HG02610 (cell line): ENCODE results near the gene NAP1L5.

Experiments
- ATAC-seq: cut with Tn5 transposase; IDR thresholded peaks from one replicate; pipeline ENCODE4 v1.9.1; 2021; ENCODE audit warnings: mild to moderate bottlenecking, moderate library complexity; ENCODE audit not compliant: unreplicated experiment

Gene NAP1L5

DNA sequence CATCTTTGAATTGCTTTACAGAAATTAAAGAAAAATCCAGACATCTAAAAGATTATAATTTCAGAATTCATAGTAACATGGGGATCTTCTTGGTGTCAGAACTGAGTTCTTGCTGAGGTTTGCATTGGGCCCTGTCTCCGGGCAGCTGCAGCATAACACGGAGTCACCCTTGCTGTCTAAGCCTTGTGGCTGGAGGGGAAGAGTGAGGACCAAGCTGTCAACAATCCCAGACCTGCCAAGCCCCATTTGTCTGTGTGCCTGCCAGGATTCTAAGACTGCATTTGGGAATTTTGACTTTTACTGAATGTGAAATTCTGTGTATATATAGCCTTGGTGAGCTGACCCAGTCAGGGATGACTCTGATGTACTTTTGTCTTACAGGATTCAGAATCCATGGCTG, 25.2 kb upstream of the NAP1L5 start:
- no peak for ATAC-seq

DNA sequence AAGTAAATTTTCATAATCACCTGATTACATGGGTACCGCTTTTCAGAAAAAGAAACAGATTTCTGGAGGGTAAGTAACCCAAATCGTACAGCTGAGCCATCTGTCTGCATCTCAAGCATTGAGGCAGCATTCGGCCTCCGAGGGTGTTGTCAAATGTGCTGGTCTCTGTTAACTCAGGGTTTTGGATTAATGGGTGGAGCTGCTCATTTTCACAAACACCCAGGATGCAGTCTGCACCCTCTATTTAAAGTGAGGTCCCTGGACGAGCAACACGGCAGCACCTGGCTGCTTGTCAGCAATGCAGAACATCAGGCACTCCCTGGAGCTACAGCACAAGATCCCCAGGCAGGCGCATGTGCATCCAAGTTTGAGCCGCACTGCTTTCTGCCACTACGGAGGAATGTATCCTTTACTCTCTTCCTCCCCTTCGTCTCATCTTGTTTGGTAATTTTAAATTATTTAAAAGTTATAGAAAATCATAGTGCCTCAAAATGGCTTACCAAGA, 24.7 kb upstream of the NAP1L5 start:
- no peak for ATAC-seq

DNA sequence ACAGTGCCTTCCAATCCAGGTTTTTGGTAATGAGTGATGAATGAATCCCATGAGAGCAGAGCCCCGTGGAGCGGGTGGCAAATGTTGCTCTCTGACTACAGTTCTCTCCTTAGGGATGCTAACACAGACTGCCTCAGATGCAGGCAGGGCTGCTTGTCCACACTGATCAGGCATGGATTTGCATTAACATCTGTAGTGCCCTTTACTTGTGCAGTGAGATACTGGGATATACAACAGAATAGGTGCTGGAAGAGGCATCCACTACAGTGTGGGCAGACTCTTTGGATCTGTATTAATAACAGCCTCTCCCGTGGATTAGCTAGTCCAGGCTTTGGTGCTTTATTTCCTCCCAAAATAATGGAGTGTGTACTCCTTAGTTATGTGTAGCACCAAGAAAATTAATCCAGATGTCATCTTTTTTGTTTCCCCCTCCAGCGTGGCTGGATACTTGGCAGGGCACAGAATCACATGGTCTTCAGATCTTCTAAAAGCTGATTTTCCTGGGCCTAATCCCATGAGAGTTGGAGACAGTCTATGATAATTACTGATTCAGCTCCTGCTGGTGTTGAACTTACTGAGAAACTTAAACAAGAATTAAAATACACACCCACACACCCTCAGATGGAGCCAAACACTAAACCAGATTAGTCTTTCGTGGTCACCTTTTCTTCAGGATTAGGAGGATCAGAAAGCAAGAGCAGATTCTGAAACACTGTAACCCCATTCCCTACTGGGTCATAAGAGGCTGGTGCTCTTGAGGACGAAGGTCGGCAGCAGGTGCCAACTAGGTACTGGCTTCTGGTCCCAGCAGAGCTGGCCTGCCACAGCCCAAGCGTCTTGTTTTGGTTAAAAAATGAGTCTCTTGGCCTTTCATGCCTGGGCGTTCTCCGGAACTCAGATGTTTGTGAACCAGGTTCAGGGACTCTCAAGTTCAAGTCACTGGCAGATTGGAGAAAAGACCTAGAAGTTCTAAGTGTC, 23.1 kb upstream of the NAP1L5 start:
- ATAC-seq, result no peak

DNA sequence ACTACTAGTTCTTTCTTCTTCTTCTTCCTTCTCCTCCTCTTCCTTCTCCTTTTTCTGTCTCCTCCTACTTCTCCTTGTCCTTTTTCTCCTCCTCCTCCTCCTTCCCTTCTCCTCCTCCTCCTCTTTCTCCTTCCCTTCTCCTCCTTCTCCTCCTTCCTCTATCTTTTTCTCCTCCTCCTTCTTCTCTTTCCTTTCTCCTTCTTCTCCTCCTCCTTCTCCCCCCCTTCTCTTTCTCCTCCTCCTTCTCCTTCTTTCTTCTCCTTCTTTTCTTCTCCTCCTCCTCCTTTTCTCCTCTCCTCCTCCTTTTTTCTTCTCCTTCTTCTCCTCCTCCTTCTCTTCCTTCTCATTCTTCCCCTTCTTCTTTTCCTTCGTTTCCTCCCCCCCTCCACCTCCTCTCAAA, 21.8 kb upstream of the NAP1L5 start:
- ATAC-seq, result no peak

DNA sequence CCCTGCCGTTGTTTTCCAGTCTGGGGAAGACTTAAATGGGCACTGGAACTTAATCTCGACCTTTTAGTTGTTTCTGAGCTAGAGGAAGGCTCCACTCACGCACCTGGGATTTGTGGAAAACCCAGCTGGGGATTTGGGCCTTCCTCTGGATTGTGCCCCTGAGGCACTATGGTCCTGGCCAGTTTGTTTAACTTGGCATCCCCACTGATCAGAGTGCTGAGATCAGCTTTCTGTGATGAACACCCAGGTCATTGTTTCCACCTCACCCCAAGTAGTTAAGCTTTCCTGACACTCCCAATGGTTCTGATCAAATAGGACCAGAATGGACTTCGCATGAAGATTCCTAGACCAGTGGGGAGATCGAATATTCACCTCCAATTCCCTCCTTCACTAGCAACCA, 20.5 kb upstream of the NAP1L5 start:
- no peak for ATAC-seq

DNA sequence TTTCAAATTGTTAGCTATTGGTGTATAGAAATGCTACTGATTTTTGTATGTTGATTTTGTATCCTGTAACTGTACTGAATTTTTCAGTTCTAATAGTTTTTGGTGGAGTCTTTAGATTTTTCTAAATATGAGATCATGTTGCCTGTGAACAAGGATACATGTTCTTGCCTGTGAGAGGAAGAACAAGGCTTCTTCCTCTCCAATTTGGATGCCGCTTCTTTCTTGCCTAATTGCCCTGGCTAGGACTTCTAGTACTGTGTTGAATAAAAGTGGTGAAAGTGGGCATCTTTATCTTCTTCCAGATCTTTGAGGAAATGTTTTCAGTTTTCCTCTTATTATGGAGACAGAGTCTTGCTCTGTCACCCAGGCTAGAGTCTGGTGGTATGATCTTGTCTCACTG, 16.2 kb upstream of the NAP1L5 start:
- no peak for ATAC-seq

DNA sequence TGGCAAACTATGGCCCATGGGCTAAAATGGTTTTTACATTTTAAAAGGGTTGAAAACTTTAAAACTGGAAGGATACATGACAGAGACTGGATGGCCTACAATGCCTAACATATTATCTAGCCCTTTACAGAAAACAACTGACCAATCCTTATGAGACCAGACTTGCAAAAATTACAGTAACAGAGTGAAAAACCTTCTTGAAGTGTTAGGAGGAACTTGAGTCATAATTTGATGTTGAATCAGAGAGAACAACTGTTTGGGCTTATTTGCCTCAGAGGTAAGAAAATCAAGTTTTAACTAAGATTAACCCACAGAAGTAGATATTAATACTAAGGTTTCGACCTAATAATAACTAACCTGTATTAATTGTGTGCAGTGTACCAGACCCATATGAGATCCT, 12.4 kb upstream of the NAP1L5 start:
- no peak for ATAC-seq

DNA sequence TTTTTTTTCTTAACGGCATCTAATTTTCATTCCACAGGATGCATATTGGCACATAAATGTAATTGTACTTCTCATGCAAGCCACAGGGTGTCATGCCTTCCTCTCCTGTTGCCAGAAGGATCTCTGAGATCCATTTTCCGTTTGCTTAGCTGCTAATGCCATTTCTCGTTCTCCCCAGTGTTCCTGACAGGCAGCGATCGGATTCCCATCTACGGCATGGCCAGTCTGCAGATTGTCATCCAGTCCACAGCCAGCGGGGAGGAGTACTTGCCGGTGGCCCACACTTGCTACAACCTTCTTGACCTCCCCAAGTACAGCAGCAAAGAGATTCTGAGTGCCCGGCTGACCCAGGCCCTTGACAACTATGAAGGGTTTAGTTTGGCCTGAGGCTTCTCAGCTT, 8.9 kb upstream of the NAP1L5 start:
- ATAC-seq, result no peak

DNA sequence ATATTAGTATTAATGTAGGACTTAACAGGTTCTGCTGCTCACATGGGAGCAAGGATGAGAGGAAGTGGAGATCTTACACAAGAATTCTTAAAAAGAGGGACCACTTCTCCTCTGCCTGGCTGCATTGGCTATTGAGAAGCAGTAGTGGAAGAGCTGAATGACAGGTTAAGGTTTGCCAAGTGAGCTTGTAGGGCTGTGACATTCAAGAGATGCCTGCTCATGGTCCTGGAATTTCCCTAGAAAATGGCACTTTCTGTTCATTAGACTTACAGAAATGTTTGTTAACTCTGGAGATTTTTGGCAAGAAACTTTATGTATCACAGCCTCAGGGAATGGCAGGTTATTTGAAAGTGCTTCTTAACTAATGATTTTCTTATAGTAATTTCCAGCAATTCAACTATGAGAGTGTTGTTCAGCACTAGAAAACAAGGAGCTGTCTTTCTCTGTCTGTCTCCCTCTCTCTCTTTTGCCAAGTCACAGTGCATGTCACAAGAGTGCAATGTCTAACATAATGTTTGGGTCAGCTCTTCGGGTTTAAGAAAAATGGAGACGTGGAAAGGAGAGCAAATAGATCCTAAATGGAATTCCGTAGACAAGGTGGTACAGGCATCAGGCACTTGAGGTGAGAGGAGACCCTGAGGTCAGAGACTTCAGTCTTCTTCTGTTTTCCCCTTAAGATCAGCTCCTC, 8.3 kb upstream of the NAP1L5 start:
- no peak for ATAC-seq

DNA sequence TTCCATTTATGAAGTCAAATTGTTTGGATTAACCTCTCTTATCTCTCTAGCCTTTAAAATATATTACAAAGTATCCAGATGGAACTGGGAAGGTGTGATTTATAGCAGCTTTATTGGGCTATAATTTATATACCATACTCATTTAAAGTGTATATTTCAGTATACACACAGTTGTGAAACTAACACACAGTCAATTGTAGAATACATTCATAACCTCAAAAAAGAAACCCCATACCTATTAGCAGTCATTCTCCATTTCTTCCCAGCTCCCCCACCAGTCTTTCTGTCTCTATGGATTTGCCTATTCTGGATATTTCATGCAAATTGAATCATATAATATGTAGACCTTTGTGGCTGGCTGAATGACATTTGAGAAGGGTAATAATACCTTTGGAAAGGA, 7.6 kb upstream of the NAP1L5 start:
- no peak for ATAC-seq

DNA sequence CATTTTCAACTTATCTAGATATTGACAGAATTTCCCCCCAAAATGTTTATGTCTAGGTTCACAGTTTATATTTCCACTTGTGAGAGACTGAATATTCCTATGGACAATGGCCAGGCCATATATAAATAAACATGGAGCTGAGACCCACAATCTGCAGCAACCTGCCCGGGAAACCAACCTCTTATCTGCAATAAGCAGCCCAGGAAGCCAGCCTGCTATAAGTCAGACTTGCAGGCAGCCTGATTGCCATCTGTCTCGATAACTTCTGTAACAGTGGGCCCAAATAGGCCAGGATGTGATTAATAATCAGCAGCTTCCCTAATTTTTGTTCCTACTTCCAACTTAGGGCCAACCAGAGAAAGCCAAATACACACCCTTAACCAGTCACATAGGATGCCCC, 5.2 kb upstream of the NAP1L5 start:
- no peak for ATAC-seq

DNA sequence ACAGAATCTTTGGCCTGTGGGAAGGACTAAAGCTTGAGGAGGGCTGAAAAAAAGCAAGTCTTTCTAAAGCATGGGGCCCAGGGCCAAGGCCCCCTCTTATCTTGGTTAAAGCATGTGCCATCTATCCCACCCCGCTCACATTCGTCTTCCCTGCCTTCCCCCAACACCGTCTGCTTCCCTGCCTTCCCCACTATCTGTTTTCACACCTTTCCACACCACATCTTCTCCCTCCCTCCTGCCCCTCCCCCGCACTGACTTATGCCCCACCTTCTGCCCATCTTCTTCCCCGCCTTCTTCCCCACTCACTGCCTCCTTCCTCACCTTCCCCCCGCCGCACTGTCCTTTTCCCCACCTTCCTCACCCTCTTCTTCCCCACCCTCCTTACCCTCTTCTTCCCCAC, 890 bp upstream of the NAP1L5 start:
- ATAC-seq, result no peak

DNA sequence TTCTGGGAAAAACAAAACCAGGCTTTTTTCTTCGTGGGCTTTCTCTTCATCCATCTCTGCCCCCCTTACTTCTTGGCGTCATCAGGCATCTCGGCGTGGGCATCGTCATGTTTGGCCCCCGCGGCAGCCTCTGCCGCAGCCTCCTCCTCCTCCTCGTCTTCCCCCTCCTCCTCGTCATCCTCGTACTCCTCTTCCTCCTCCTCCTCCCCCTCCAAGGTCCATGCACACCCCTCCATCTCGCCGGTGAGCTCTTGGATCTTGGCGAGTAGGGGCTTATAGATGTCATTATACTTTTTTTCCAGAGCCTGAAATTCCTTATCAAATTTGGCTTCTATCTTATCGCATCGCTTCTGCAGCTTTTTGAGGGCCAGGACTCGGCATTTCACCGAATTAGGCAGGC, 488 bp downstream of the NAP1L5 start:
- ATAC-seq, result no peak

DNA sequence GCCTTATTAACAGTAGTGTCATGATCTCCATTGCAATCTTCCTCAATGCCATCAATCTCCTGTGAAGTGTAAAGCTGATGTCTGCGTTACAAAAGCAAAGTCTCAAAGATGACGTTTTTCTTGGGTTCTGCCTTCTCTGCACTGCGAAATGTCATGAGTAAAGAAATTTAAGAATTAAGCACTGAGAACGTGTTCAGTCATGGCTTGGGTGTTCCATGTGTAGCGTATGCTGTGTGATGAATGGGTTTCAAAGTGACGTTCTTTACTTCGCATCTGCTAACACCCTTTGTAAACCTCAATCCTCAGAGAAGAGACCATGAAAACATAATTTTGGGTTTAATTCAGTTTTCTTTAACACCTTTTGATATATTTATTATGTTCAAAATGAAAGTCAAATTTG, 999 bp downstream of the NAP1L5 start:
- ATAC-seq, result no peak

DNA sequence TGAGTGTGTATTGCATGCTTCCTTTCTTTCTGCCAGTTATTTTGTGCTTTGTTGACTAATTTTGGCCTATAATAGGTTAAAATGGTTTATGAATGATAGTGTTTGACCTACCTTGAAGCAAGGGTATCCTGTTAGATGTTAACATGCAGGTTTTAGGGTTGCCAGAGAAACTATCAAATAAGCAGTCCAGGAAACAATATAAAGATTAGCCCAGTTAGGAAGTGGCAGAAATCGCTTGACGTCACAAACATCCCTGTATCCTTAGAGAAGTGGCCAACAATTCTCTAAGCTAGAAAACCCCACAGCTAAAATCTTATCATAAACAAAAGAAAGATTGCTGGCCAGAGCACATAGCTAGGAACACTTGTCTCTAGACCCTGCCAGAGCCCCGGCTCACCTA, 3.8 kb downstream of the NAP1L5 start:
- no peak for ATAC-seq

DNA sequence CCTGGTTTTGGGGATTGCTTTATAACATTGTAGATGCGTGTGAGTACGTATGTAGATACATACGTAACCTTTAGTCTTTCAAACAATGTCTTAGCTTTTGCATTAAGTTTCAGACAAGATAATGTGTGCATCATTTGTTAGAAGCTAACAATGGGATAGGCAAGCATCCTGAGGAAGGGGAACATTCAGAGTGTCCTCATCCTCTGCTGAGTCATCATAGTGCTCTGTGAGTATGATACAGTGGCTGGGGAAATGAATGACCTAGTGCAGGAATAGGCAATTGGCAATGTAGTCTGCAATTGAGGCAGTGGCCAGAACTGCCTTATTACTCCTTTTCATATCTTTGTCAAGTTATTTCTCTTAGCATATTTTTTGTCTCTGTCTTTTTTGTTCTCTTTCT, 7.3 kb downstream of the NAP1L5 start:
- no peak for ATAC-seq

DNA sequence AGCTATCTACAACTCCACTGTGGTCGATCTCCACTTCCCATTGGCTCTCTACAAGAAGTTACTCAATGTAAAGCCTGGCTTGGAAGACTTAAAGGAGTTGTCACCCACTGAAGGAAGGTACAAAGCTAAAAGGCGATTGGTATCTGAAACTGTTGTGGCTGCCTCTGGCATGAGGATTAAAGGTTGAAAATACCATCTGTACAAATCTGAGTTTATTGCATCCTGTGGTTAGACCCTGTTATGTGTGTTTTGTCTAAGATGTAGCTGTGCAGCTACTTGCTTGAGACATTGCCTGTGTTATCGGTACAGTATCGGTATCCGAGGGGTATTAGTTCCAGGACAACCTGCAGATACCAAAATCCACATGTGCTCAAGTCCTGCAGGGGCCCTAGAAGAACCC, 16.4 kb downstream of the NAP1L5 start:
- no peak for ATAC-seq

DNA sequence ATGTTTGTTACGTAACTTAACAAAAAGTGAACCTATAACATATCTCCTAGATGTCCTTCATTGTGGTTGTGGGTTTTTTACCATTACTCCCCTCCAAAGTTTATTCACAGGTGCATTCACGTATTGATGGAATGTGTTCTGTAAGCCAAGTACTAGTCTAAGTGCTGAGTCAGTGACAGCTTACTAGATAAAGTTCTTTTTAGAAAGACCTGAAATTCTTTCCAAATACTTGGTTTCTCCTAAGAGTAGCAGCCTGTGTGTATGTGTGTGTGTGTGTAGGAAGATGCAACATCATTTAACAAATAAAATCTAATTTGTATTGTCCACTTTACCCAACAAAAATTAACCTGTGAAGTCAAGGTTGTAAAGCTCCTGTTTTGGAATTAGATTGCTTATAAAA, 22.1 kb downstream of the NAP1L5 start:
- ATAC-seq, result no peak

DNA sequence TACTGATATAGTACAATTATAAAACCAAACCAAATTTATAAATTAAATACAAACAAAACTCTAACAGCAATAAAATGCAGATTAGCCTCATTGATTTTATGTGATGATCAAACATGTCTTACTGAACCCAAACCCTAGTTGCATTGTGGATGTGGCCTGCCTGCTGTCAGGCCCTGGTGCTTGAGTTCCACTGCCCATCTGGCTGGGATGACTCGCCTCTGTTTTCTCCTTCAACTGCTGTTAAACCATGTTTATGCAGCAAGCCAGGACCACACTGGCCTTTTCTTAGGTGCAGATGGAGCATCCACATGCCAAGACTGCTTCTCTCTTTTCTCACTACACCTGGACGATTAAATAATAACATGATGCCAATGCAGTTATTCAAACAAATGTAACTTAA, 22.6 kb downstream of the NAP1L5 start:
- ATAC-seq, result no peak

DNA sequence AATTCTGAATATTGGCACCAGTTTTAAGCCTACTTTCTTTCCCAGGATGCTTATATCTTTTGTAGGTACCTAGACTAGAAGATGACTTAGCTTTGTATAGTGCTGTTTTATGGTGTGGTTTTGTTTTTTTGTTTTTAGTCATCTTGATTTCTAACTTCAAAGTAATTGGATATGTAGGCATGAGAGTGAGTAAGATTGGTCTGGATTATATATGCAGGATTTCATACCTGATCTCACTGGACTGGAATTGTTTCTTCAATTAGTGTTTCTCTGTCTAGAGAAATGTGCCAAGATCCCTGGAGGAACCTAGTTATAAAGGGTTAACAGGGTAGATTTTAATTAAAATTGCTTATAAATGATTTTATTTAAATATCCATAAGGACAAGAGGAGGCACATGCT, 23.1 kb downstream of the NAP1L5 start:
- no peak for ATAC-seq

DNA sequence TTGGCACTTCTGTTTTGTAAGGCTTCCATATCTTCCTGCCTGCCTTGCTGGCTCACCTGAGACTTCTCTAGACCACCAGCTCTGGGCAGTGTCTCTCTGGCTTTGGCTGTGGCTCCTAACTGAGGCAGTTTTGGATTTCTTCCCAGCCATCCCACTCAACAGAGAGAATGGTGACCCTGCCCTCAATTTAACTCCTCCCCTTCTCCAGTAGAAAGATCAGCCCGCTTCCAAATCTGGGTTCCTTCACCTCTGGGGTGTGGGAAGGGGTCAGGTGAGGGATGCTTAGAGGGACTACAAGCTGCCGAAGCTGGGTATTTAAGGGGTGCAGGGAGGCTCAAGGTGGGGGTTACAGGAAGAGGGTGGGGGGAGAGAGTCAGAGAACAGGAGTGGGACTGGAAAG, 23.7 kb downstream of the NAP1L5 start:
- ATAC-seq, result no peak

DNA sequence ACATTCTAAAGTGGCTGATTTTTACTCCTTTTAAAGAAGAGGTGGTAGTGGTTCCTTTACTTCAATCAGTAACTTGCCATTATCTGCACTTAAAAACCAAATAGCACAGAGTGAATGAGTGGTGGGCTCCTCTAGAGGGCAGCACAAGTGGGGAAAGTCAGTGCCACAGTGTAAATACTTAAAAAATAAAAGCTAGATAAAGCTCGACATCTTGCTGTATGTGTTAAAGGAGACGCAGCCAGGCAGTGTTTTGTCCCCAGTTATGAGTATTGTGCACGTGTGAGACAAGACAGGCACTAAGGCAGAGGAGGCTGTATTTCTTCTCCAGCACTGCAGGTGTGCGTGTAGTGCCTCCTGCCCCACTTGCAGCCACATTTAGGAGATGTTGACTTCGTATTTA, 24.6 kb downstream of the NAP1L5 start:
- ATAC-seq, result peak; percentile 62
